HL-60 (cell line): ENCODE data around the gene ATP11A.

Experiments
- POLR2AphosphoS5 ChIP-seq: IDR thresholded peaks from 2 replicates; pipeline ENCODE4 v1.6.1; 2012; ENCODE audit warnings: low read depth
- TF ChIP-seq, protein P1 (sequence below): IDR thresholded peaks from one replicate; pipeline ENCODE4 v1.5.1; 2011; ENCODE audit warnings: low read length, control low read depth, inconsistent platforms; ENCODE audit not compliant: insufficient read depth

DNA sequence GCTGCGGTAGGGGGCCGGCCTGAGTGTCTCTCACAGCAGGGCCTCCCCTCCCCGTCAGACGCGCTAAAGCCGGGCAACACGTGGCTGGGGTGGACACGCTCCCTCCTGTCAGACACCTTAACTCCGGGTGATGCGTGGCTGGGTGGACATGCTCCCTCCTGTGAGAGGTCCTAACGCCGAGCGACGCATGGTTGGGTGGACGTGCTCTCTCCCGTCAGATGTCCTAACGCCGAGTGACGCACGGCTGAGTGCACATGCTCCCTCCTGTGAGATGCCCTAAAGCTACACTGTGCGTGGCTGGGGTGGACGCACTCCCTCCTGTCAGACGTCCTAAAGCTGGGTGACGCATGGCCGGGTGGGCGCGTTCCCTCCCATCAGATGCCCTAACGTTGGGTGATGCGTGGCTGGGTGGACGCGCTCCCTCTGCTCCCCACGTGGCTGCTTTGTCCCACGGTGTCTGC, 153.1 kb downstream of the ATP11A start:
- TF ChIP-seq, protein P1, sequence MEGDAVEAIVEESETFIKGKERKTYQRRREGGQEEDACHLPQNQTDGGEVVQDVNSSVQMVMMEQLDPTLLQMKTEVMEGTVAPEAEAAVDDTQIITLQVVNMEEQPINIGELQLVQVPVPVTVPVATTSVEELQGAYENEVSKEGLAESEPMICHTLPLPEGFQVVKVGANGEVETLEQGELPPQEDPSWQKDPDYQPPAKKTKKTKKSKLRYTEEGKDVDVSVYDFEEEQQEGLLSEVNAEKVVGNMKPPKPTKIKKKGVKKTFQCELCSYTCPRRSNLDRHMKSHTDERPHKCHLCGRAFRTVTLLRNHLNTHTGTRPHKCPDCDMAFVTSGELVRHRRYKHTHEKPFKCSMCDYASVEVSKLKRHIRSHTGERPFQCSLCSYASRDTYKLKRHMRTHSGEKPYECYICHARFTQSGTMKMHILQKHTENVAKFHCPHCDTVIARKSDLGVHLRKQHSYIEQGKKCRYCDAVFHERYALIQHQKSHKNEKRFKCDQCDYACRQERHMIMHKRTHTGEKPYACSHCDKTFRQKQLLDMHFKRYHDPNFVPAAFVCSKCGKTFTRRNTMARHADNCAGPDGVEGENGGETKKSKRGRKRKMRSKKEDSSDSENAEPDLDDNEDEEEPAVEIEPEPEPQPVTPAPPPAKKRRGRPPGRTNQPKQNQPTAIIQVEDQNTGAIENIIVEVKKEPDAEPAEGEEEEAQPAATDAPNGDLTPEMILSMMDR = no peak
- TF ChIP-seq POLR2AphosphoS5 = no peak
